Measurements from ENCODE around the gene PRR19. TPM values are rescaled to one million over a fixed set of nuclear protein-coding genes. Genes with fewer than 3 reads are reported as not detected.
A peak's percentile ranks its signal among the peaks of the same experiment; 100 is the strongest.

PRR19 gene
- total RNA-seq, 2 experiments from 2014 or later: 0.16 TPM; not detected in 1

- DNase-seq: peak in 4 of 14 experiments; percentile 24 to 61 (median 44)
- H3K36me3 Mint-ChIP-seq (ENCODE audit: low read depth): peaks cover 34% of the 10 kb centered on the region
- H3K9me3 Mint-ChIP-seq: no peaks in the 10 kb centered on the region
- intact Hi-C loops (cut with DNase I, micrococcal nuclease): loop anchor here (1.0 to 10.0 kb wide), 3 partner anchors 41 to 152 kb away; partner anchors contain the start of genes LIPE (in 1 of the 2), MEGF8 (in 1 of the 2) and POU2F2 (in 1 of the 2)
- no peaks in the 10 kb centered on the region for H3K27me3 ChIP-seq (ENCODE audit: control insufficient read depth in 1 of 2, insufficient read depth in 2 of 2, low read length in 2 of 2)
- peaks cover 32% of the 10 kb centered on the region for H3K36me3 ChIP-seq (ENCODE audit: insufficient read depth, low read length)
- peak overlapping the region; percentile 90 for H3K27ac Mint-ChIP-seq
- peak overlapping the region; percentile 26 to 40 for H3K27ac ChIP-seq (ENCODE audit: low read depth in 1 of 2, low read length in 2 of 2)
- ATAC-seq (ENCODE audit: poor library complexity): no peak
- ChIA-PET CTCF (interaction anchor here (0.9 to 1.3 kb wide), 2 partner anchors 12 to 40 kb away, joined by 4 to 5 read pairs; no protein-coding TSS in a partner anchor), POLR2A (interaction anchor here (0.6 to 3.3 kb wide), 13 partner anchors 10 to 209 kb away, joined by 3 to 39 read pairs (median 5); partner anchors contain the start of genes CIC, GSK3A, PAFAH1B3 and POU2F2)
- peak overlapping the region; percentile 59 for H3K4me3 ChIP-seq (ENCODE audit: low read length)
- H3K27me3 Mint-ChIP-seq: no peaks in the 10 kb centered on the region
- TF ChIP-seq CTCF (IDR thresholded peaks at IDR 0.05): no peak
- peaks cover 58% of the 10 kb centered on the region for H3K4me1 ChIP-seq (ENCODE audit: insufficient read depth, low read length)
- no peaks in the 10 kb centered on the region for H3K9me3 ChIP-seq (ENCODE audit: control insufficient read depth in 1 of 2, insufficient read depth in 1 of 2, low read length in 2 of 2)
- peak overlapping the region; percentile 89 for H3K4me3 Mint-ChIP-seq
- H3K4me1 Mint-ChIP-seq (ENCODE audit: low read depth): peaks cover 31% of the 10 kb centered on the region
These were observed 17.2 kb upstream of the PRR19 start for GRCh38 chr19:42284591-42285341.

- intact Hi-C loops (cut with DNase I, micrococcal nuclease): loop anchor here (2.0 to 10.0 kb wide), 2 partner anchors 139 to 153 kb away; partner anchors contain the start of genes LIPE (in 1 of the 2) and POU2F2 (in 1 of the 2)
- Histone ChIP-seq H3K27me3 (ENCODE audit: control insufficient read depth in 1 of 2, insufficient read depth in 2 of 2, low read length in 2 of 2) (no peaks in the 10 kb centered on the region), H3K36me3 (ENCODE audit: insufficient read depth, low read length) (peaks cover 40% of the 10 kb centered on the region), H3K9me3 (ENCODE audit: control insufficient read depth in 1 of 2, insufficient read depth in 1 of 2, low read length in 2 of 2) (no peaks in the 10 kb centered on the region), H3K4me3 (ENCODE audit: low read length) (peak overlapping the region; percentile 59), H3K4me1 (ENCODE audit: insufficient read depth, low read length) (peaks cover 55% of the 10 kb centered on the region), H3K27ac (ENCODE audit: low read depth in 1 of 2, low read length in 2 of 2) (peak overlapping the region in 1 of 2 donors; percentile 26)
- Mint-ChIP-seq H3K4me3 (peak overlapping the region; percentile 35), H3K9me3 (no peaks in the 10 kb centered on the region), H3K27ac (peak overlapping the region; percentile 90), H3K36me3 (ENCODE audit: low read depth) (peaks cover 36% of the 10 kb centered on the region), H3K4me1 (ENCODE audit: low read depth) (peaks cover 31% of the 10 kb centered on the region), H3K27me3 (no peaks in the 10 kb centered on the region)
- ChIA-PET POLR2A (interaction anchor here (0.8 to 1.6 kb wide), 4 partner anchors 33 to 87 kb away, joined by 3 to 8 read pairs (median 4); no protein-coding TSS in a partner anchor), CTCF (interaction anchor here (1.3 kb wide), 1 partner anchor 11 kb away, joined by 5 read pairs; no protein-coding TSS in a partner anchor)
- peak in 2 of 14 experiments; percentile 34 to 54 for DNase-seq
- TF ChIP-seq CTCF (IDR thresholded peaks at IDR 0.05): no peak
- ATAC-seq (ENCODE audit: poor library complexity): no peak
These were observed 16.4 kb upstream of the PRR19 start for GRCh38 chr19:42285541-42285941.

GRCh38 chr19:42285988-42286348, 16.0 kb upstream of the PRR19 start:
- Mint-ChIP-seq H3K4me1 (ENCODE audit: low read depth) (peaks cover 31% of the 10 kb centered on the region), H3K9me3 (no peaks in the 10 kb centered on the region), H3K4me3 (peak overlapping the region; percentile 35), H3K27me3 (no peaks in the 10 kb centered on the region), H3K27ac (peak overlapping the region; percentile 90), H3K36me3 (ENCODE audit: low read depth) (peaks cover 40% of the 10 kb centered on the region)
- POLR2A ChIA-PET: interaction anchor here (1.0 kb wide), 1 partner anchor 35 kb away, joined by 3 read pairs; no protein-coding TSS in a partner anchor
- ATAC-seq (ENCODE audit: poor library complexity) (no peak), DNase-seq (no peak)
- Histone ChIP-seq H3K9me3 (ENCODE audit: control insufficient read depth in 1 of 2, insufficient read depth in 1 of 2, low read length in 2 of 2) (no peaks in the 10 kb centered on the region), H3K27me3 (ENCODE audit: control insufficient read depth in 1 of 2, insufficient read depth in 2 of 2, low read length in 2 of 2) (no peaks in the 10 kb centered on the region), H3K4me3 (ENCODE audit: low read length) (no peak overlapping the region), H3K4me1 (ENCODE audit: insufficient read depth, low read length) (peaks cover 55% of the 10 kb centered on the region), H3K36me3 (ENCODE audit: insufficient read depth, low read length) (peaks cover 44% of the 10 kb centered on the region), H3K27ac (ENCODE audit: low read depth in 1 of 2, low read length in 2 of 2) (no peak overlapping the region)
- no peak for TF ChIP-seq CTCF (IDR thresholded peaks at IDR 0.05)
- intact Hi-C loops (cut with DNase I, micrococcal nuclease): loop anchor here (2.0 to 10.0 kb wide), 2 partner anchors 139 to 153 kb away; partner anchors contain the start of genes LIPE (in 1 of the 2) and POU2F2 (in 1 of the 2)
- CTCF ChIA-PET: no interaction called here

Measured in CD4-positive, alpha-beta T cell (primary cell).